SK-MEL-5 (cell line): Measurements from ENCODE around the gene RMND1. TPM values are rescaled to one million over a fixed set of nuclear protein-coding genes. Genes with fewer than 3 reads are reported as not detected.
A peak's percentile ranks its signal among the peaks of the same experiment; 100 is the strongest.
"Not testable (repeated sequence)": the region's sequence is repeated elsewhere in the genome, so short reads cannot be mapped to it uniquely, and the experiment has no call there.

Experiments
- DNase-seq: peaks from one replicate; pipeline ENCODE4 v3.0.0-alpha.2; 2016; ENCODE audit warnings: low read depth, low spot score
- in situ Hi-C: cut with HindIII; loops from 2 replicates; pipeline ENCODE4 v1.10.0; 2016; ENCODE audit warnings: low sequenced_read_pairs, high pct_unique_total_duplicates, low pct_unique_long_range_greater_than_20kb
- total RNA-seq: library from RNA; depleted of rRNA; stranded (reverse); fragments of >200 nt; shearing (Covaris generic); gene quantifications from 2 replicates; pipeline ENCODE4 v1.2.3, GENCODE V29; 2014

The RMND1 gene
- total RNA-seq, 1 experiment from 2014 or later, result 42.6 TPM

DNA sequence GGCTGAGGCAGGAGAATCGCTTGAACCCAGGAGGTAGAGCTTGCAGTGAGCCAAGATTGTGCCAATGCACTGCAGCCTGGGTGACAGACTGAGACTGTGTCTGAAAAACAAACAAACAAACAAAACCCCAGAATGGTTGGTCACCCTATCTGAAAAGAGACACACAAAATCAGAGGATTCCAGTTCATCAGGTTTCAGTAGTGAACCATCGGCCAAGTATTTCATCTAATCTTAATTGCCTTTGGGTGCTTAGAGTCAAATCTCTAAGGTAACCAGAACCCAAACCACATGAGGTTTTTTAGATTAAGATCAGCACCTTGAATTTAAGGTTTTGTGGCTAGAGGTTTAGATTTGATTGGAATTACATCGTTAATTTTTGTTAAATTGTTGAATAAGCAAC lies 52.2 kb downstream of the RMND1 start:
- DNase-seq, result no peak
- in situ Hi-C loops, result no loop called here

DNA sequence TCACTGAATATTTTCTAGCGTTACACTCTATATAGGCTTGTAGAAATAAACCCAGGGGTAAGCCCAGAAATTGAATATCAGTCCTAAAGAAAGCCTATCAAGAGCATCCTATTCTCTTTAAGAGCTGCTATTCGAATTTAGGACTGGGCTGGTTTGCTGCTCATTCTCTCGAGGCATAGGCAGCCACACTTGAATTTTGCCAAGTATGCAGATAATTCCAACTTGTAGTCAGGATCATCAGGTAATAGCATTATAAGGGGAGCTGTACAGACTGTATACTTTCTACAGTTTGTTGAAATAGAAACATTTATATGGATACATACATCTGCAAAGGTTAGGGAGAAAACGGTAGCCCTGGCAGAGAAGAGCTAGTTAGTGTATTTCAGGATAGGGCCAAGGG lies 58.5 kb downstream of the RMND1 start:
- in situ Hi-C loops, result no loop called here
- DNase-seq, result no peak

DNA sequence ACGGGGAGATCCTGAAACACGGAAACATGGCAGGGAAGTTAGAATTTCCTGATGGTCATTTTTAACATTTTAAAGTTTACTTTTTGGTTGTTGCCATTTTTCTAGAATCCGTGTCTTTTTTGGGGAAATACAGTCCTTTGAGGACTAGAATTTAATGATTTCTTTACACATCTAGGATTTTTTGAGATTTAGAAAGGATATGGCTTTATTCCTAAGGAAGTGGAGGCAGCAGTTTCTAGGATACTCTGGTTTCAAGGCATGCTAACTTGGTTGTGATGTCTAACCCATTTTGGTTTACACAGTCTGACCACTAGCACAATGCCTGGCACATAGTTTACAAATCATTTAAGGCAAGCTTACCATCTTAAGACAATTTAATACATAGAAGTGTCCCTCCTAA lies 59.5 kb downstream of the RMND1 start:
- in situ Hi-C loops, result no loop called here
- no peak for DNase-seq

DNA sequence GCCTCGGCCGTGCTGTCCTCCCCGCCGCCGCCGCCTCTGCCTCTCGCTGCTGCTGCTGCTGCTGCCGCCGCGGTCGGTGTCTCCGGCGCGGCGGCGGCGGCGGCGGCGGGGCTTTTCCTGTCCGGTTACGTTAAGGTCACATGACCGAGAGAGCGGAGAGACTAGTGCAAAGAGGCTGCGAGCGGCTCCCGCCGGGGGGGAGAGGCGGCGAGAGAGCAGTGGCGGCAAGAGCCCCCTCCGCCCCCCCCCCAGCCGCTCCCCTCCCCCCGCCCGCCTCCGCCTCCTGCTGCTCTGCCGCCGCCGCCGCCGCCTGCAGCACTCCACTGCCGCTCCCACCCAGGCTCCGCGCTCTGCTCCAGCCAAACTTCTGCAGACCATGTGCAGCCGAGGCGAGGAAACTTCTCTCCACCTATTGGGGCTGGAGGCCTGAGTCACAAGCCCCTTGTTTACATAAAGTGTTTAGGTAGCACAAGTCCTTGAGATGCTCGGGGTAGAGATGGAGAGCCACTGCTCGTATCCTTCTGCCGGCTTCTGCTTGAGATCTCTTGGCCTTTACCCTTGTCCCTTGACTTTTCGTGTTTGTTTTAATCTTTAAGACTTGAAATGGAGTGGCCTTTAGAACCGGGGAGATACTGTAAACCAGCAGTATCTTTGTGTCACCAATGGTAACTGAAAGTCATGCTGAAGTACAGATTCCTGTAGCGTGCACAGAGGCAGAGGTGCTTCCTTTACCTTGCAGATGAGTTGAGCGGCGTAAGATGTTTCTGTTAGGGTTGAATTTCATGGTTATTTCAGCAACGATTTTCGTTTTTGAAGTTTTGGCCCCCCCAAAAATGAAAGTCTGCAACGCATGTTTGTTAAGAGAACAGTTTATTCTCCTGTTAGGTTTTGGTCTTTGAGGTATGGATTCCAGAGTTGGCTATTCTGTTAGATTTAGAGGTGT lies 60.2 kb downstream of the RMND1 start, which contains the start of gene ZBTB2:
Gene ZBTB2 (minus strand): TSS at position 89 of the 943 bp plus-strand sequence. CDS start 17,922 bp downstream, outside the sequence.
- peak; percentile 69 for DNase-seq
- in situ Hi-C loops, result no loop called here

DNA sequence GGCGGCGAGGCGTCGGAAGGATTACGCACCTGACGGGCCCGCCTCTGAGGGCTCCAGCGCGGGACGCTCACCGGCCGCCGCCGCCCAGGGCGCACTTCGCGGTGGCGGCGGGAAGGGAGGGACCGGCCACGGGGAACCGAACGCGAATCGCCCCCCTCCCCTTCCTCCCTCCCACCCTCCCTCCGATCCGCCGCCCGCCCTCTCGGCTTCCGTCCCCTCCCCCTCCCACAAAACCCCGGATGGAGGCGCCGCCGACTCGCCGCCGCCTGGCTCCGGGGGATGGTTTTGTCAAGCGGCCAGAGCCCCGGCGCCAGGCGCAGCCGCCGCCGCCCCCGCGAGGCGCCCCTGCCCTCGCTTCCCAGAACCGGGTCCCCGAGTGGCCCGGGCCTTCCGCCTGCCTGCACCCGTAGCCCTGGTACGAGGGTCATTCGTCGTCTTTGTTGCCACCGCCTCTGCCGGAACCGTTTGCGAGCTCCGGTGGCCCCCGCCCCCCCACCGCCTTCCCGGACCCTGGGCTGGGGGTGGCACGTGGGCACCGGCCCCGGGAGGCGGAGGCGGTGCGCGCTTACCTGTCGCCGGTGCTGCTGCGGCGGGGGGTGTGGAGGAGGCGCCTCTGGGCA lies 61.0 kb downstream of the RMND1 start:
- in situ Hi-C loops, result no loop called here

DNA sequence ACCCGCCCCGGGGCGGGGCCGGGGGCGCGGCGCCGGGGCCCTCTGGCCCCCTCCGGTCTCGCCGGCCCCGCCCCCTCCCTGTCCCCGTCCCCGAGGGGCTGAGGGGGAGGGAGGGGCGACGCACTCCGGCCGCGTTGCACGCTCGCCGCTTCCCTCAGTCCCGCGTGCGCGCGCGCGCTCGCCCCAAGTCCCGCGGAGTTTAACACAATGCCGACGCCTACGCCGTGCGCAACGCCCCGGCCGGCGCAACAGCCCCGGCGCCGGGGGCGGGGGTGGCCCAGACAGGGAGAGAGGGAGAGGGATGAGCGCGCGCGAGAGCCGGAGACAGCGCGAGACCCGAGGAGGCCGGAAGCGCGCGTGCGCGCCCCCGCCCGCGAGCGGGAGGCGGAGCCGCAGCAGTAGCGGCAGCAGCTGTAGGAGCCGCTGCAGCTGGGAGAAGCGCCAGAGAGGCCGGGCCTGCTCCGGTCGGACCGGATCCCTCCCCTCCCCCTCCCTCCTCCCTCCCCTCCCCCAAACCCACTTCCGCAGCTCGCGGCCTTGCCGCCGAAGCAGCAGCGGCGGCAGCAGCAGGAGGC lies 61.6 kb downstream of the RMND1 start:
- in situ Hi-C loops, result no loop called here
- DNase-seq, result peak; percentile 97

More for the DNA sequence above, 61.0 kb downstream of the RMND1 start:
- DNase-seq, result peak; percentile 70

DNA sequence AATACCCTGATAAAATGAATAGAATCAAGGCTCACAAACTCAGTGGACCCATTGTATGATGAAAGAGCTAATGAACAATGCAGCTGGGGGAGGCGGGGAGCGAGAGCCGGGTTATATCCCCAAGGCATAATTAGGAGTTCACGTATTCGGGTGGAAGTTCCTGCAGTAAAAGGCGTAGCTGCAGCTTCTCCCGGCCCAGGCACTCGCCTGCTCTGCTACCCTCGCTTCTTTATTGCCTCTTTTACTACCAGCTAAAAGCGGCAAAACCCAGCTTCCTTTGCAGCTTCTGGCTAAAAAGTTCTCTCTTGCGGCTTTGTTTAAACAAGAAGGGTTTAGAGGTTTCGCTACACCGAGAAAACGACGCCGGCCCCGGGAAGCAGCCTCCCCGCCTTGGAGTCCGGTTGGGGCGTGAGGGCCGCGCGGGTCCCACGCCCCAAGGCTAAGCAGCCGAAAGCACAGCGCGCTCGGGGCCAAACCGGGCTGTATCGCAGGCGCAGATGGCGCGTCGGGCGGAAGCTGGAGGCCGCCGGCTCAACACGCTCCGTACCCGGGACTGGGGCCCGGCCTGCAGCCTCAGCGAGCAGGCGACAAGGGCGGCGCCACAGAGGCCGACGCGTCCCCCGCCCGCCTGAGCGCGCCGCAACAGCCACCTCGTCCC lies 62.2 kb downstream of the RMND1 start:
- in situ Hi-C loops, result no loop called here
- peak; percentile 81 for DNase-seq

DNA sequence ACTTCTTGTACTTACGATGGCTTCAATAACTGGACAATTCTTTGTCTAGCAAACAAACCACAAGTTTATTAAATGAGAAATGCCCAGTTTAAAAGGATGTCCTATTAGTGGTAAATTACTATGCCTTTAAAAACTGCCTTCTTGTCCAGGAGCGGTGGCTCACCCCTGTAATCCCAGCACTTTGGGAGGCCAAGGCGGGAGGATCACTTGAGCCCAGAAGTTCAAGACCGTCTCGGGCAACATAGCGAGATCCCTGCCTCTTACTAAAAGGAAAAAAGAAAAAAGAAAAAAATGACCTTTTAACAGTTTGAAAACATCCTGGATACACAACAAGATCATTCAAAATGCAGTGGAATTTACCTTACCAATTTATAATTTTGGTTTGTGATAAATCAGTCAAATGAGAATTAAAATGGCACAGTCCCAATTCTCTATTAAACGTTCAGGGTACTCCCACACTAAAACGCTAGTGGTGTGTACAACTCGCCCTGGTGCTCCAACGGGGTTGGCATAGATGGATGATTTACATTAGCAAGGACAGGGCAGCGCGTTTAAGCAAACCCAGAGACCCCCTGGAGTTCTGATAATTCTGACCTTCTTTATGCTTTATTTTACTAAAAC lies 62.8 kb downstream of the RMND1 start:
- in situ Hi-C loops, result no loop called here
- DNase-seq, result no peak

DNA sequence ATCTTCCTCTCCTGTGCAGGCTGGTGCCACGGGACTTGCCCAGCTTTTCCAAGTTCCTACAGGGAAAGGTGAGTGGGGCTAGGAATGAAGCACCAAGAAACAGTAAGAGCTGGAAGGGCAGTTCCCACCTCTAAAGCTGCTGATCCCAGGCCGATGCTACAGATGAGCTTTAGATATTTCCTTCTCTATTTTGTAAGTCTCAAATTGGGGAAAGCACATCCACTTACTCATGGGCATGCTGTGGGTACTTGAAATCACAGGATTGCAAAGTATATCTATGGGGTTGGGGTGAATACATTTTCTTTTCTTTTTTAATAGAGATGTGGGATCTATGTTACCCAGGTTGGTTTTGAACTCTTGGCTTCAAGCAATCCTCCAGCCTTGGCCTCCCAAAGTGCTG lies 63.7 kb downstream of the RMND1 start:
- no peak for DNase-seq
- in situ Hi-C loops, result no loop called here

DNA sequence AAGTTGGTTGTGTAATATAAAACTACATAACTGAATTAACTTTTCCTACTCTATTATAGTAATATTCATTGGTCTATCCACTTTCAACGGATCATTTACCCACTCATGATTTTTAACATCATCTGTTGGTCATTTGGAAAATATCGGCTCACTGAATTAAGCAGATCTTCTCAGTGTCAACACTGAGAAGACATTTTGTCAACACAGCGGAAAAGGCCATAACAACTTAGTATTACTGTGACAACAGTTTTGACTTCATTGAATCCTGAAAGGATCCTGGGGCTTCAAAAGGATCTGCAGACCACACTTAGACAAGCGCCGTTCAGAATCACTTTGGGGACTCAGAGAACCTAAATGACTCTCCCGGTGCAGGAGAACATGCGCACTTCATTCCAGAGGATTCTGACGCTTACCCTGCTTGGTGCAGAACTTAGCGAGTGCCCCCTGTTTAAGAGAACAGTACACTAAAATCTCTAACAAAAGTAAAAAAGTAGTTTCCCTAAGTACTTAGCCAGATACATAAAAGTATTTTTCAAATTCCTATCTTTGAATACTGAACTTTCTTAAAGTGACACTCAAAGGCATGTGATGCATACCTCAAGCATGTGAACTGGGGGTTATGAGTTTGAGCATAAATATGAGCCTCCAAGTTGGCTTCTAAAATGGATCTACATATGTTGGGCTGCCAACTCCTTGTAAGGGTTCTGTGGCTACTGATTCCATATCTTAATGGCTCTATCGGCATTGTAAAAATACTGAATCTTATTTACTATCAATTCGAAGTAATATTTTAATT lies 64.6 kb downstream of the RMND1 start:
- in situ Hi-C loops, result no loop called here
- no peak for DNase-seq

DNA sequence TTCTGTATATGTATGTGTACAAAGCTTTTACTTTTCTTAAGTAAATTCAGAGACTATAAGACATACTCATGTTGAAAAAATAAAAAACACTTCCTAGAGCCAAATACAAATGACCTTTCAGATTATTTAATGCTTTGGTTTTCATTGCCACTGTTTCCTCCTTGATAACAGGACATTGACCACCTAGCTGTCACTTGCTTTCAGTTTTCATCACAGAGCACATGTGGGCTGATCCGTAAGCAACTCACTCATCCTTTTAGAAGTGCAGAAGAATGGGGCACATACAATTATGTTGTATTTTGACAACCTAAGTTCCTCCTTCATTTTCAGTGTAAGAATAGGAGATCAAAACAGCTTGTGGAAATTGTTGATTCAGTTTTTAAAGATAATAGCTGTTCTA lies 66.7 kb downstream of the RMND1 start:
- in situ Hi-C loops, result no loop called here
- DNase-seq, result no peak

DNA sequence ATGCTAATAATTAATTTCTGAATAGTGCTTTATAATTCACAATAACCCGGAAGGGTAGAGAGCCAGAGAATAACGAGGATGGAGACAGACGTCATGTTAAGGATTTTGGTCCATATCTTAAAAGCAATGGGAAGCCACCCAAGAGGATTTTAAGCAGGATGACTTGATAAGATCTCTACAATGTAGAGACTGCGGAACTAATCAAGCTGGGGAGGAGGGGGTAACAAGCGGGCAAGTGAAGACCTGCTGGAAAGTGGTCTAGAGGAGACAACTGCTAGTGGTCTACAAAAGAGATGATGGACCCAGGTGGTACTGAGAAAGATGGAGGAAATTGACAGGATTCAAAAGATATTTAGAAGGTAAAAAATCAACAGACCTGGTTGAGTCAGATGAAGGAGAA lies 67.8 kb downstream of the RMND1 start:
- DNase-seq, result no peak
- in situ Hi-C loops, result no loop called here

DNA sequence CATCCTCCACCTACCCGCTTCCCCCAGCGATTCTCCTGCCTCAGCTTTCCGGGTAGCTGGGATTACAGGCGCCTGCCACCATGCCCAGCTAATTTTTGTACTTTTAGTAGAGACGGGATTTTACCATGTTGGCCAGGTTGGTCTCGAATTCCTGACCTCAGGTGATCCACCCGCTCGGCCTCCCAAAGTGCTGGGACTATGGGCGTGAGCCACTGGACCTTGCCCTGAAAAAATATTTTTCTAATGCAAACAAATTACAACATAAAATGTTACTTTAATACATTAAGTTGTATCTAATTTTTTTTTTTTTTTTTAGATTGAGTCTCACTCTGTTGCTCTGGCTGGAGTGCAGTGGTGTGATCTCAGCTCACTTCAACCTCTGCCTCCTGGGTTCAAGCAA lies 69.3 kb downstream of the RMND1 start:
- in situ Hi-C loops, result not testable (repeated sequence)

DNA sequence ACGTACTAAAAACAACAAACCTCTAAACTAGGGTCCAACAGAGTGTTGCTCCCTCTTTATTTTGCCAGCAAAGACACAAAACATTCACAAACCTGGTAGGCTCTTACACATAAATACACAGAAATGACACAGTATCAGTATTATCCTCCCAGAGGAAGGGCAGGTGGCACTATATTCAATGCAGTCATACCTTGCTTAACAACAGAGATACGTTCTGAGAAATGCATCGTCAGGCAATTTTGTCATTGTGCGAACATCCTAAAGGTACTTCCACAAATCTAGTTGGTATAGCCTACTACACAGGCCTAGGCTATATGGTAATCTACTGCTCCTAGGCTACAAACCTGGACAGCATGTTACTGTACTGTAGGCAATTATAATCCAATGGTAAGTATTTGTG lies 70.2 kb downstream of the RMND1 start:
- no peak for DNase-seq
- in situ Hi-C loops, result no loop called here

More for the DNA sequence above, 69.3 kb downstream of the RMND1 start:
- not testable (repeated sequence) for DNase-seq

DNA sequence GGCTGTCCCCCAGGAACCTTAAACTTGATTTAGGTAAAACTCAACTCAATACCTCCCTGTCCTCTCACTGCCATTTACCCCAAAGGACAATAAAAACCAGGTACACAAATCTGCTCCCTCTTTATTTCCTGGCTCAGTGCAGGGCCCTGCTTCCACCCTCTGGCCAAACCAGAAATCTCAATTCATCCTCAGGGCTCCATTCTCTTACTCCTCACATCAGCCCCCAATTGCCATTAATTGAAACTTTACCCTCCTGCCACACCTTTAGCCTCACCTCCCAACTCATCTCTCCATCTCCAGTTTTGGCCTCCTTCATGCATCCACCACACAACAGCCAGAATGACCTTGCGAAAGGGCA lies 71.1 kb downstream of the RMND1 start:
- no peak for DNase-seq
- in situ Hi-C loops, result no loop called here

DNA sequence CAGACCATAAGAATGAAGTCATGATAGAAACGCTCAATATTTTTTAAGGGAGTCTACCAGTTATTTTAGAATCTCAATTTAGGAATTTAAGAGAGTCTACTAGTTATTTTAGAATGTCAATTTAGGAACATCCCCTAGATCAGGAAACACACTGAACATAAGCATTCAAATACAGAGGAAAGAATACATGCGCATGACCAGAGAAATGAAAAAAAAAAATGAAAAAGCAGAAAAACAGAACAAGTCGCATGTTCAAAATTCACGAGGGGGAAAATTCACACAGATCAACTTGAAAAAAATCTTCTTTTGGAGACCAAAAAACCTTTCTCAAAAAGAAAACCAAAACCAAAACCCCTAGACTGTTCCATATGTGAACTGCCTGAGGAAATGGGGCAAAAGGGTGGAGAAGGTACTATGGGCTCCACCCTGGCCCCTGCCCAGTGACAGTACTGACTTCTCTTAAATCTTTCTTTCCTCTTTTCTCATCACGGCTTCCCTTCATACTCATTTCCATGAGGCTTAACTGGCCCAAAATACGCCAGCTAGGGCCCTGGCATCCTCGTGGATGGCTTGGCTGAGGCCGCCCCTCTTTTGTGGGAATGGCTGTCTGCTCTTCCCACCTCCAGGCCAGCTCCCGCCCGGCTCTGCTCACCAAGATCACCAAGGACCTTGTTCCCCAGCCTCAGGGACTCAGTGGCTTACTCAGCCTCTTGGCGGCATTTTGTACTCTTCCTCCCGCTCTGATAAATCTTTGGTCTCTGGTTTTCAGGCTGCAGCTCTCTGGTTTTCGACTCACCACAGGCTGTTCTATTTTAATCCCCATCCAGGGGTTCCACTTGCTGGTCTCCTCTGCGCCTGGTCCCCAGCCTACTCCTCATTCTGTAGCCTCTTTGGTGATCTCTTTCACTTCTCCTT lies 71.7 kb downstream of the RMND1 start:
- DNase-seq, result no peak
- in situ Hi-C loops, result no loop called here
